Erythroblast (primary cell): ENCODE data around the gene EEF2KMT.

ENCODE experiments used
- GATA1 ChIP-seq: IDR thresholded peaks from 2 replicates; pipeline ENCODE4 v1.6.1; 2011; ENCODE audit warnings: low read depth, mild to moderate bottlenecking, control low read depth, low read length, moderate library complexity
- POLR2A ChIP-seq: IDR thresholded peaks from 2 replicates; pipeline ENCODE4 v1.6.1; 2011; ENCODE audit warnings: mild to moderate bottlenecking, low read length

DNA sequence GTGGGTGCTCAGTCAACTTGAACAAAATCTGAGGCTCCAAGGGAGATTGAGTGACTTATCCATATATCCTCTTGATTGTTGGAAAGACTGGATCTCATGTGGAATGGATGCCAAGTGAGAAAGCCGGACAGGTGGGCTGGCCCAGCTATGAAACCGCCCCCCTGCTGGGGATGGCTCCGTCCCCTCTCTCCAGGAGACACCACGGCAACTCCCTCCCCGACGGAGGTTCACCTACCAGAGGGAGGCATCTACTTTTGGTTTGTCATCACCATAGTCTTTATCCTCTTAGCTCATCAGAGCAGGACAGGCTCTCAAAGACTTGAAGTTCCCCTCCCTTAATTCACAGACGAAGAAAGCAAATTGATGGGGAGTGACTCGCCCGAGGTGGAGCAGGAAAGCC, 27.7 kb downstream of the EEF2KMT start:
- TF ChIP-seq POLR2A (no peak), GATA1 (no peak)
